Glutamatergic neuron (in vitro differentiated cells): ENCODE data around the gene CAPN5. TPM values are rescaled to one million over a fixed set of nuclear protein-coding genes. Genes with fewer than 3 reads are reported as not detected.

ENCODE experiments used
- DNase-seq: peaks from one replicate; pipeline ENCODE4 v3.0.0; 2022
- H3K27ac Mint-ChIP-seq: one replicate; pipeline ENCODE4 v1.8.0; 2020; ENCODE audit warnings: mild to moderate bottlenecking, mixed read lengths, inconsistent platforms; ENCODE audit not compliant: unreplicated experiment
- H3K27me3 Mint-ChIP-seq: one replicate; pipeline ENCODE4 v1.8.0; 2020; ENCODE audit warnings: mild to moderate bottlenecking, moderate library complexity, mixed read lengths, inconsistent platforms; ENCODE audit not compliant: unreplicated experiment
- H3K36me3 Mint-ChIP-seq: one replicate; pipeline ENCODE4 v1.8.0; 2020; ENCODE audit warnings: mild to moderate bottlenecking, mixed read lengths, inconsistent platforms; ENCODE audit not compliant: unreplicated experiment
- H3K4me1 Mint-ChIP-seq: one replicate; pipeline ENCODE4 v1.8.0; 2020; ENCODE audit warnings: mild to moderate bottlenecking, low read depth, mixed read lengths, inconsistent platforms; ENCODE audit not compliant: unreplicated experiment
- H3K4me3 Mint-ChIP-seq: one replicate; pipeline ENCODE4 v1.8.0; 2020; ENCODE audit warnings: mild to moderate bottlenecking, mixed read lengths, inconsistent platforms; ENCODE audit not compliant: unreplicated experiment
- H3K9me3 Mint-ChIP-seq: one replicate; pipeline ENCODE4 v1.8.0; 2020; ENCODE audit warnings: mild to moderate bottlenecking, moderate library complexity, mixed read lengths, inconsistent platforms; ENCODE audit not compliant: unreplicated experiment
- CTCF ChIP-seq: fragments of 200-600 bp; sonication (generic); IDR thresholded peaks from one replicate; pipeline ENCODE4 v1.5.0; 2021; ENCODE audit not compliant: partially characterized antibody, unreplicated experiment
- total RNA-seq: library from RNA; stranded (reverse); fragmentation: NEBNext Ultra II Directional; extraction: Animal tissue kit (Norgen Biotek cat#: 25700); gene quantifications from one replicate; pipeline ENCODE4 v1.2.1, GENCODE V29; 2021; ENCODE audit not compliant: unreplicated experiment

CAPN5 gene
- total RNA-seq, 1 donor from 2014 or later = 45.0 TPM

DNA sequence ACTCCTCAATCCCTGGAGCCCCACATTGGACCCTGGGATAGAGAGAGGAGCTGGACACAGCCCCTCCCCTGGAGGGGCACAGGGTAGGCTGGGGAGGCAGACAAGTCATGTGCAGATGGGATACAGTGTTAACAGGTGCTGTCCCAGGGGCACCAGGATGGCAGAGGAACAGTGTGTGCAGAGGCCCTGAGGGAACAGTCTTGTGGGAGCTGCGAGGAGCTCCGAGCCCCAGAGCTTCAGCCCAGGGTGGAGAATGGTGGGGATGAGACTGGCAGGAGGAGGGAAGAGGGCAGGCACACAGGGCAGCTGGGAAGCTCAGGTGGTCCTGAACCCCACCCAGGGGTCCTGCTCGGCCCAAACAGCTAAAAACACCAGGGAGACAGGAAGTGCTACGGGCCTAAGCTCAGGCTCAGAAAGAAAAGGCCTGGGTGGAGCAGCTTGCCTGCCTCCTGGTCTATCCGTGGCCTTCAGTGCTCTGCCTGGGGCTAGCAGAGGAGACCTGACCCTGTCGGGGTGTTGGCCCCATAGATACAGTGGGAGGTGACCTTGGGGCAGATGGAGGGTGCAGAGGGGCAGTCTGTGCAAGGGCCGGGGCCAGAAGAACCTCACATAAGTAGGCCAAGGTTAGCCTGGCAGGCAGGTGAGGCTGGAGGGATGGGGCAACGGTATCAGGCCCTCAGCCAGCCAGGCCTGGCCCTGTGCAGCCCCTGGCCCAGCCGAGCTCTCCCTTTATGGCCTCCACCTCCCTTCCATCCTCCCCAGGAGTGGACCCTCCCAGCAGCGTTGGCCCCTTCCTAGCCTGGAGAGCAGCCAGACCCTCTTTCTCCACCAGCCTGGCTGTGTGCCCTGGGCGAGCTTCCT, 15.4 kb downstream of the CAPN5 start:
- Mint-ChIP-seq H3K27ac (no peak overlapping the region), H3K27me3 (no peaks in the 10 kb centered on the region), H3K36me3 (peaks cover 20% of the 10 kb centered on the region), H3K4me3 (no peak overlapping the region), H3K9me3 (peaks cover 11% of the 10 kb centered on the region), H3K4me1 (peaks cover 8% of the 10 kb centered on the region)
- TF ChIP-seq CTCF = no peak
- peak; percentile 10 for DNase-seq

GRCh38 chr11:77082838-77083565, 16.2 kb downstream of the CAPN5 start:
- no peak for TF ChIP-seq CTCF
- DNase-seq = peak; percentile 17
- no peak overlapping the region for H3K4me3 Mint-ChIP-seq
- no peak overlapping the region for H3K27ac Mint-ChIP-seq
- H3K36me3 Mint-ChIP-seq = peaks cover 21% of the 10 kb centered on the region
- peaks cover 8% of the 10 kb centered on the region for H3K4me1 Mint-ChIP-seq
- no peaks in the 10 kb centered on the region for H3K27me3 Mint-ChIP-seq
- H3K9me3 Mint-ChIP-seq = peaks cover 9% of the 10 kb centered on the region

- no peak overlapping the region for H3K4me3 Mint-ChIP-seq
- TF ChIP-seq CTCF = no peak
- H3K4me1 Mint-ChIP-seq = peaks cover 8% of the 10 kb centered on the region
- no peaks in the 10 kb centered on the region for H3K27me3 Mint-ChIP-seq
- peaks cover 15% of the 10 kb centered on the region for H3K36me3 Mint-ChIP-seq
- DNase-seq = peak; percentile 7
- peaks cover 6% of the 10 kb centered on the region for H3K9me3 Mint-ChIP-seq
- H3K27ac Mint-ChIP-seq = no peak overlapping the region
Observed at GRCh38 chr11:77083566-77084245, 16.9 kb downstream of the CAPN5 start.

GRCh38 chr11:77084581-77085191, 17.9 kb downstream of the CAPN5 start:
- peak; percentile 14 for DNase-seq
- H3K9me3 Mint-ChIP-seq = peaks cover 4% of the 10 kb centered on the region
- no peak overlapping the region for H3K4me3 Mint-ChIP-seq
- no peaks in the 10 kb centered on the region for H3K27me3 Mint-ChIP-seq
- H3K36me3 Mint-ChIP-seq = peaks cover 5% of the 10 kb centered on the region
- peaks cover 8% of the 10 kb centered on the region for H3K4me1 Mint-ChIP-seq
- no peak for TF ChIP-seq CTCF
- no peak overlapping the region for H3K27ac Mint-ChIP-seq
